Common myeloid progenitor, CD34-positive (primary cell): Measurements from ENCODE around the gene RSRC2.
A peak's percentile ranks its signal among the peaks of the same experiment; 100 is the strongest.
"Not testable (repeated sequence)": the region's sequence is repeated elsewhere in the genome, so short reads cannot be mapped to it uniquely, and the experiment has no call there.

Experiments
- CTCF ChIA-PET: fragments of 350-600 bp; sonication (Branson Sonifier 250); formaldehyde crosslinking; loops from one replicate; lab custom pipeline; 2021; ENCODE audit warnings: antibody characterized with exemption; lab: Charles Lee
- POLR2A ChIA-PET: fragments of 350-600 bp; sonication (Branson Sonifier 250); formaldehyde crosslinking; loops from one replicate; lab custom pipeline; 2021; ENCODE audit warnings: antibody characterized with exemption; lab: Charles Lee
- DNase-seq, 3 donors: peaks; one replicate each; pipeline versions ENCODE4 v3.0.0 to v3.0.0-alpha.2; 2013
- H3K27ac ChIP-seq, 2 experiments: 1 replicate in 1 of 2; 2 replicates in 1 of 2; pipeline ENCODE4 v1.7.0; 2013; ENCODE audit warnings: inconsistent platforms in 2 of 2, low read length in 2 of 2, mild to moderate bottlenecking in 2 of 2, low read depth in 1 of 2, moderate library complexity in 1 of 2; ENCODE audit not compliant: severe bottlenecking in 2 of 2, insufficient read depth in 1 of 2, poor library complexity in 1 of 2
- H3K27me3 ChIP-seq, 5 experiments: replicated peaks in 2 of 5; 1 replicate in 3 of 5; 2 replicates in 2 of 5; pipeline versions ENCODE4 v1.6.1 to v1.7.0; 2013; ENCODE audit warnings: low read length in 4 of 5, mild to moderate bottlenecking in 2 of 5, moderate library complexity in 2 of 5, inconsistent platforms in 1 of 5; ENCODE audit not compliant: insufficient read depth in 5 of 5, control insufficient read depth in 4 of 5
- H3K36me3 ChIP-seq, 4 experiments: 1 replicate in 2 of 4; 2 replicates in 2 of 4; pipeline versions ENCODE4 v1.6.1 to v1.7.0; 2013; ENCODE audit warnings: low read length in 3 of 4, control low read depth in 1 of 4, mild to moderate bottlenecking in 1 of 4; ENCODE audit not compliant: control insufficient read depth in 4 of 4, insufficient read depth in 4 of 4
- H3K4me1 ChIP-seq, 4 experiments: 1 replicate in 3 of 4; 2 replicates in 1 of 4; pipeline versions ENCODE4 v1.6.1 to v1.7.1; 2013; ENCODE audit warnings: low read length in 3 of 4, mild to moderate bottlenecking in 3 of 4, control low read depth in 1 of 4, inconsistent platforms in 1 of 4, moderate library complexity in 1 of 4; ENCODE audit not compliant: control insufficient read depth in 4 of 4, insufficient read depth in 4 of 4; ENCODE audit errors: control extremely low read depth in 1 of 4
- H3K4me3 ChIP-seq, 7 experiments: 1 replicate in 4 of 7; 2 replicates in 3 of 7; pipeline versions ENCODE4 v1.5.1 to v1.7.0; 2013; ENCODE audit warnings: mild to moderate bottlenecking in 7 of 7, low read length in 6 of 7, moderate library complexity in 6 of 7, inconsistent platforms in 2 of 7, low read depth in 2 of 7, control low read depth in 1 of 7; ENCODE audit not compliant: insufficient read depth in 4 of 7, control insufficient read depth in 1 of 7; ENCODE audit errors: extremely low read depth in 1 of 7
- H3K9me3 ChIP-seq, 5 experiments: 1 replicate in 4 of 5; 2 replicates in 1 of 5; pipeline versions ENCODE4 v1.6.1 to v1.7.1; 2013; ENCODE audit warnings: low read length in 4 of 5, mild to moderate bottlenecking in 2 of 5, inconsistent platforms in 1 of 5, low read depth in 1 of 5, moderate library complexity in 1 of 5; ENCODE audit not compliant: control insufficient read depth in 4 of 5, insufficient read depth in 2 of 5; ENCODE audit errors: control extremely low read depth in 1 of 5
- WGBS: methylation state at CpG from one replicate; pipeline ENCODE4 v1.1.5; 2013; ENCODE audit not compliant: insufficient coverage; 5-methylcytosine and 5-hydroxymethylcytosine counted together

Gene RSRC2

DNA sequence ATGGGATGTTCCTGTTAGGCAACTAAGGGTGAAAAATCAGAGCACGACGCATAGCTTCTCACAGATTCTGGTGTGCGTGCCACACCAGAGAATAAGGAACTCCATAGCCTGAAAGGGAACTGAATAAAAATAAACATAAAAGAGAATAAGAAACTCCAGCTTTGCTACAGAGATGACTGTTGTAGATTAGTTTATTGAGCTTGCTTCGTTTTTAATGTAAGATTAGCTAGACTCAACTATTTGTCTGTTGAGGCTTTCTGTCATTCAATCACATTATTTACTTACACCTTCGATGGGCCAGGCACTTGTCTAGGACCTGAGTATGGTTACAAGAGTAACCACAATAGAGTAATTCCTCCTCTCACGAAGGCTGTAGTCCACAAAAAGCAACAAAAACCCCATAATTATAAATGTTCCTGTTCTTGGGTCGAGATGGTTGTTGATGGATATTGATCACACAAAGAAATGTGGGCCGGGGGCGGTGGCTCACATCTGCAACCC, 25.2 kb downstream of the RSRC2 start:
- Histone ChIP-seq H3K27ac (peak overlapping the region; percentile 30 to 96), H3K4me1 (peaks cover 4 to 31% (median 16%) of the 10 kb centered on the region in 4 experiments), H3K9me3 (no peaks in the 10 kb centered on the region), H3K4me3 (peak overlapping the region; percentile 61 to 100 (median 97)), H3K27me3 (no peaks in the 10 kb centered on the region), H3K36me3 (peaks cover 10 to 39% (median 21%) of the 10 kb centered on the region in 4 experiments)
- WGBS, result 53% methylated on average over 6 of the region's 9 CpGs
- DNase-seq, result no peak
- ChIA-PET CTCF (interaction anchor here (0.8 to 1.6 kb wide), 7 partner anchors 9 to 167 kb away, joined by 3 to 7 read pairs (median 4); no protein-coding TSS in a partner anchor), POLR2A (interaction anchor here (0.6 to 2.0 kb wide), 8 partner anchors 8 to 101 kb away, joined by 3 to 16 read pairs (median 4); partner anchors contain the start of genes KNTC1 and RSRC2)

DNA sequence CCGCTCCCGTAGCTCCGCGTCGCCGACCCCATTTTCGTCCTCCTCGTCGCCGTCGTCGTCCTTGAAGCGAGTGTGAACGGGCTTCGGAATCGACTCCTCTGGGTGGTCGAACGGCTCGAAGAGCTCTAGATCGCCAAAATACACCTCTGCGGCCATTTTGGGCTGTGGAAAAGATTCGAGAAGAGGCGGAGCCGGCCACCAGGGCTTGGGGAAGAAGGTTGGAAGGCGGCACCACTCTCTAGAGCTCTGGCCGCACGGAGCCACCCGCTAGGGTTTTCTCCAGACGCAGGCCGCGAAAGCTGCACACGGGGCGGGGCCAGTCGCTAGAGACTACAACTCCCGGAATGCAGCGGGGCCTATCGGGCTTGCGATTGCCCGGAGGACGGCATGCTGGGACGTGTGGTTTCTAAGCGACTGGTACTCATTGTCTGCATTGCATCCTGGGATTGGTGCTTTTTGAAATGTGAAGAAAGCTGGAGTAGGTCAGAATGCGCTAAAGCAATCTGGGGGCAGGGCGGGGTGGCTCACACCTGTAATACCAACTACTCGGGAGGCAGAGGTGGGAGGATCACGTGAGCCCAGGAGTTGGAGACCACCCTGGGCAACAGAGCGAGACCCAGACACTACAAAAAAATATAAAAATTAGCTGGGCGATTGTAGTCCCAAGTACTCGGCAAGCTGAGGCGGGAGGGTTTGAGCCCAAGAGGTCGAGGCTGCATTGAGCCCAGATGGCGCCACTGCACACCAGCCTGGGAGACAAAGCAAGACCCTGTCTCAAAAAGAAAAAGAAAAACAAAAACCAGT, 25.8 kb downstream of the RSRC2 start, which contains the start of gene ZCCHC8:
Gene ZCCHC8 (minus strand): TSS at position 248 of the 804 bp plus-strand sequence. CDS start 92 bp downstream, at position 156.
- peak; percentile 97 to 99 (median 99) for DNase-seq
- Histone ChIP-seq H3K27me3 (no peaks in the 10 kb centered on the region), H3K27ac (peak within 1 kb of the TSS; percentile 90 to 96), H3K9me3 (no peaks in the 10 kb centered on the region), H3K4me3 (peak within 1 kb of the TSS; percentile 61 to 100 (median 97)), H3K4me1 (peaks cover 4 to 31% (median 16%) of the 10 kb centered on the region in 4 experiments), H3K36me3 (peaks cover 4 to 33% (median 17%) of the 10 kb centered on the region in 4 experiments)
- CTCF ChIA-PET, result interaction anchor here (0.6 to 1.6 kb wide), 9 partner anchors 9 to 1002 kb away, joined by 3 to 7 read pairs (median 4); no protein-coding TSS in a partner anchor
- POLR2A ChIA-PET, result interaction anchor here (0.6 to 2.0 kb wide), 13 partner anchors 9 to 293 kb away, joined by 3 to 16 read pairs (median 4); partner anchors contain the start of genes KNTC1 and RSRC2
- WGBS, result 0% methylated on average over 41 of the region's 52 CpGs

DNA sequence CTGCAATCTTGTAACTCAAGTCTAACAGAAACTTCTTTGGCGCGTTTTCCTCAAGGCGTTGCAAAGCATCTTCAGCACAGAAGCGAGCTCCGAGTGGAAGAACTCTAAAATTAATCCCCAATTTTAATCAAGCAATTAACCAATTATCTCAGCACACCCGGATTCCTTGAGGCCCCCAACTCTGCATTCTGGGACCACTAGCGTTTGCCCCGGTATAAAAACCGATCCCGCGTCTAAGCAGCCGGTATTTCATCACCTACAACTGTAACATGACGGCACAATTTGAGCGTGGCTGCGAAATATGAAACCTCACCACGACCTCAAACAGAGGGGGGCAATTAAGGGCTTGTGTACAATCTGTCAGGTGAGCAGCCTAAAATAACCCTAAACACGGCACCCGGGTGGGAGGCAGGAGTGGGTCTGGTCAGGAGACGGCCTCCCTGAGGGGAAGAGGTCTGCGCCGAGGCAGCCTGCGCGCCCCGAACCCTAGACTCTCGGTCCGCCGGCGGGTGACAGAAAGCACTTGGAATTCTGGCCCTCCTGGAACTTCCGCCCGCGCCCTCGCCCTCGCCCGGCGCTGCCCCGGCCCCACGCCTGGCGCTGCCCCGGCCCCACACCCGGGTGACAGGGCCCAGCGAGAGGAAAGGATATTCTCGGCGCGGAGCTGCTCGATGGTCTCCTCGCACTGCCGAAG, 26.6 kb downstream of the RSRC2 start:
- H3K4me3 ChIP-seq, result peak overlapping the region; percentile 61 to 100 (median 97)
- CTCF ChIA-PET, result interaction anchor here (0.6 to 1.6 kb wide), 6 partner anchors 10 to 1002 kb away, joined by 3 to 7 read pairs (median 4); no protein-coding TSS in a partner anchor
- H3K27ac ChIP-seq, result peak overlapping the region; percentile 90 to 96
- H3K4me1 ChIP-seq, result peaks cover 4 to 31% (median 16%) of the 10 kb centered on the region in 4 experiments
- H3K9me3 ChIP-seq, result no peaks in the 10 kb centered on the region
- peak; percentile 45 to 81 (median 78) for DNase-seq
- no peaks in the 10 kb centered on the region for H3K27me3 ChIP-seq
- under 1% methylated on average over 31 of the region's 47 CpGs for WGBS
- H3K36me3 ChIP-seq, result peaks cover 0 to 29% (median 15%) of the 10 kb centered on the region in 4 experiments
- POLR2A ChIA-PET, result interaction anchor here (0.5 to 2.0 kb wide), 9 partner anchors 9 to 294 kb away, joined by 3 to 16 read pairs (median 5); partner anchors contain the start of genes KNTC1 and RSRC2

DNA sequence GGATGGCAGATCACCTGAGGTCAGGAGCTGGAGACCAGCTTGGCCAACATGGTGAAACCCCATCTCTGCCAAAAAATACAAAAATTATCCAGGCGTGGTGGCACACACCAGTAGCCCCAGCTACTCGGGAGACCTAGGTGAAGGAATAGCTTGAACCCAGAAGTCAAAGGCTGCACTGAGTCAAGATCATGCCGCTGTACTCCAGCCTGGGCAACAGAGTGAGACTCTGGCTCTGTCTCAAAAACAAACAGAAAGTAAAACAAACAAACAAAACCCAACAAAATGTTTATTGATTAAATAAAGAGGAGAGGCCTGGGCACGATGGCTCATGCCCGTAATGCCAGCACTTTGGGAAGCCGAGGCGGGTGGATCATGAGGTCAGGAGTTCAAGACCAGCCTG, 31.5 kb downstream of the RSRC2 start:
- Histone ChIP-seq H3K36me3 (peaks cover 9 to 31% (median 24%) of the 10 kb centered on the region in 4 experiments), H3K4me1 (peaks cover 0 to 18% (median 10%) of the 10 kb centered on the region in 4 experiments), H3K4me3 (no peak overlapping the region), H3K9me3 (no peaks in the 10 kb centered on the region), H3K27ac (no peak overlapping the region), H3K27me3 (no peaks in the 10 kb centered on the region)
- WGBS, result 100% methylated on average over 2 of the region's 7 CpGs
- ChIA-PET CTCF (interaction anchor here (0.8 to 1.2 kb wide), 2 partner anchors 8 to 72 kb away, joined by 3 to 4 read pairs; no protein-coding TSS in a partner anchor), POLR2A (no interaction called here)
- no peak for DNase-seq

DNA sequence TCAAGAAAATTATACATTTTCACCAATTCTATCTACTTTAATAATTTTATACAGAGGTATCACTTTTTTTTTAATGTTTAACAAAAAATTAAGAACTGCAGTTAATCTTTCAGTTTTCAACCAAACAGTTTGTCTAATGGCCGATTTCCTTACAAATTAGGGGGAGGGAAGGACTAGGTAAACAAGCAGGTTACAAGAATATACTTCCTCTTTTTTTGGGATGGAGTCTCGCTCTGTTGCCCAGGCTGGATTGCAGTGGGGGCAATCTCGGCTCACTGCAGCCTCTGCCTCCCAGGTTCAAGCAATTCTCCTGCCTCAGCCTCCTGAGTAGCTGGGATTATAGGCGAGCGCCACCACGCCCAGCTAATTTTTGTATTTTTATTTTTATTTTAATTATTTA, 33.5 kb downstream of the RSRC2 start:
- H3K9me3 ChIP-seq, POLR2A ChIA-PET, H3K27ac ChIP-seq, H3K27me3 ChIP-seq, H3K4me3 ChIP-seq, H3K4me1 ChIP-seq: not testable (repeated sequence)
- CTCF ChIA-PET, result interaction anchor here (1.6 kb wide), 1 partner anchor 12 kb away, joined by 5 read pairs; no protein-coding TSS in a partner anchor
- WGBS, result no CpG with 5 or more reads among the region's 6 CpGs
- peaks cover 8 to 49% (median 41%) of the 10 kb centered on the region in 4 experiments for H3K36me3 ChIP-seq
- peak in 2 of 3 donors; percentile 20 to 46 for DNase-seq

DNA sequence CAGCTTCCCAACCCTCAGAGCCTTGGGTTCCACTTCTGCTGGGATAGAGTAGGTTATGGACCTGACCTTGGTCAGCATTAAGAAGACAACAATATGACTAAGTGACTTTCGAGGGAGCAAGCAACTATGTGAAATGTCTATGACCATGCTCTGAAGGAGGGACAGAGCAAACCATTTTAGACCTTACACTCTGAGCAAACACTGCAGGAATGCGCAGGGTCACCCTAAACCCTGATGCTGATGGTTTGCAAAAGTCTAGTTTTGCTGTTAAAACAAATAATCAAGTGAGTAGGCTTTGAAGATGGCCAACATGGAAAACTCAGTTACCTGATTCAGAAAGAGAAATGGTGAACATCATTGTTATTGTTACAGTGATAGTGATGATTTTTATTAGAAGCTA, 34.7 kb downstream of the RSRC2 start:
- ChIA-PET POLR2A (interaction anchor here (1.2 kb wide), 1 partner anchor 8 kb away, joined by 6 read pairs; no protein-coding TSS in a partner anchor), CTCF (interaction anchor here (1.6 kb wide), 1 partner anchor 11 kb away, joined by 5 read pairs; no protein-coding TSS in a partner anchor)
- H3K27ac ChIP-seq, result no peak overlapping the region
- no peaks in the 10 kb centered on the region for H3K4me1 ChIP-seq
- peaks cover 12 to 59% (median 47%) of the 10 kb centered on the region in 4 experiments for H3K36me3 ChIP-seq
- WGBS, result 100% methylated on average over 2 of the region's 2 CpGs
- DNase-seq, result no peak
- no peaks in the 10 kb centered on the region for H3K9me3 ChIP-seq
- no peak overlapping the region for H3K4me3 ChIP-seq
- no peaks in the 10 kb centered on the region for H3K27me3 ChIP-seq
